Trophoblast cell (in vitro differentiated cells and primary cell): ENCODE data around the gene STX17.

Experiments used
- DNase-seq, 2 donors: peaks; one replicate each; pipeline ENCODE4 v3.0.0-alpha.2; 2016
- H2AFZ ChIP-seq: 2 replicates; pipeline ENCODE4 v1.6.1; 2013; ENCODE audit warnings: low read length, moderate library complexity, mild to moderate bottlenecking; ENCODE audit not compliant: insufficient read depth, poor library complexity
- H2AK5ac ChIP-seq: 2 replicates; pipeline ENCODE4 v1.6.1; 2013; ENCODE audit warnings: mild to moderate bottlenecking, low read length
- H2BK120ac ChIP-seq: 2 replicates; pipeline ENCODE4 v1.6.1; 2013; ENCODE audit warnings: low read length, mild to moderate bottlenecking, moderate library complexity; ENCODE audit not compliant: insufficient read depth, poor library complexity
- H2BK12ac ChIP-seq: 2 replicates; pipeline ENCODE4 v1.6.1; 2013; ENCODE audit warnings: mild to moderate bottlenecking, low read length, moderate library complexity
- H2BK5ac ChIP-seq: 2 replicates; pipeline ENCODE4 v1.6.1; 2013; ENCODE audit warnings: low read length, low read depth, moderate library complexity, mild to moderate bottlenecking; ENCODE audit not compliant: poor library complexity
- H3K14ac ChIP-seq: 2 replicates; pipeline ENCODE4 v1.6.1; 2013; ENCODE audit warnings: mild to moderate bottlenecking, low read length
- H3K18ac ChIP-seq: 2 replicates; pipeline ENCODE4 v1.6.1; 2013; ENCODE audit warnings: mild to moderate bottlenecking, low read length
- H3K23ac ChIP-seq: 2 replicates; pipeline ENCODE4 v1.6.1; 2013; ENCODE audit warnings: low read length
- H3K27ac ChIP-seq: 2 replicates; pipeline ENCODE4 v1.5.1; 2013; ENCODE audit warnings: low read depth, mild to moderate bottlenecking, inconsistent platforms, low read length, moderate library complexity
- H3K27me3 ChIP-seq: 2 replicates; pipeline ENCODE4 v1.6.1; 2013; ENCODE audit warnings: inconsistent platforms, mild to moderate bottlenecking, low read length, moderate library complexity; ENCODE audit not compliant: insufficient read depth
- H3K36me3 ChIP-seq, 2 experiments: 1 replicate in 1 of 2; 2 replicates in 1 of 2; pipeline ENCODE4 v1.6.1; 2013; ENCODE audit warnings: low read length in 2 of 2, mild to moderate bottlenecking in 2 of 2, moderate library complexity in 1 of 2; ENCODE audit not compliant: insufficient read depth in 2 of 2, control insufficient read depth in 1 of 2
- H3K4ac ChIP-seq: 2 replicates; pipeline ENCODE4 v1.6.1; 2013; ENCODE audit warnings: low read depth, mild to moderate bottlenecking, low read length, moderate library complexity
- H3K4me1 ChIP-seq, 2 experiments: 1 replicate in 1 of 2; 2 replicates in 1 of 2; pipeline ENCODE4 v1.6.1; 2013; ENCODE audit warnings: low read length in 2 of 2, mild to moderate bottlenecking in 2 of 2, moderate library complexity in 1 of 2; ENCODE audit not compliant: insufficient read depth in 2 of 2, control insufficient read depth in 1 of 2
- H3K4me2 ChIP-seq: 2 replicates; pipeline ENCODE4 v1.6.1; 2013; ENCODE audit warnings: inconsistent platforms, mild to moderate bottlenecking, low read length, moderate library complexity
- H3K4me3 ChIP-seq: 2 replicates; pipeline ENCODE4 v1.5.1; 2013; ENCODE audit warnings: mild to moderate bottlenecking, low read depth, low read length, inconsistent platforms
- H3K79me1 ChIP-seq: one replicate; pipeline ENCODE4 v1.6.1; 2013; ENCODE audit warnings: low read length
- H3K79me2 ChIP-seq: 2 replicates; pipeline ENCODE4 v1.6.1; 2013; ENCODE audit warnings: low read length, mild to moderate bottlenecking; ENCODE audit not compliant: control insufficient read depth, insufficient read depth, poor library complexity
- H3K9ac ChIP-seq: 2 replicates; pipeline ENCODE4 v1.6.1; 2013; ENCODE audit warnings: mild to moderate bottlenecking, low read length
- H3K9me3 ChIP-seq: 2 replicates; pipeline ENCODE4 v1.6.1; 2013; ENCODE audit warnings: low read depth, mild to moderate bottlenecking, control low read depth, inconsistent platforms, low read length; ENCODE audit not compliant: insufficient read depth
- H4K12ac ChIP-seq: 2 replicates; pipeline ENCODE4 v1.6.1; 2013; ENCODE audit warnings: low read depth, mild to moderate bottlenecking, low read length, moderate library complexity
- H4K8ac ChIP-seq: 2 replicates; pipeline ENCODE4 v1.6.1; 2013; ENCODE audit warnings: low read depth, mild to moderate bottlenecking, low read length, moderate library complexity
- H4K91ac ChIP-seq: one replicate; pipeline ENCODE4 v1.6.1; 2013; ENCODE audit warnings: low read depth, mild to moderate bottlenecking, low read length, moderate library complexity
- WGBS: extraction: QIAGEN DNeasy Blood & Tissue Kit; methylation state at CpG from one replicate; pipeline ENCODE4 v1.1.7; 2013; ENCODE audit warnings: missing lambda C conversion rate; ENCODE audit not compliant: insufficient read length, insufficient coverage; ENCODE audit errors: extremely low coverage; 5-methylcytosine and 5-hydroxymethylcytosine counted together

STX17 gene

DNA sequence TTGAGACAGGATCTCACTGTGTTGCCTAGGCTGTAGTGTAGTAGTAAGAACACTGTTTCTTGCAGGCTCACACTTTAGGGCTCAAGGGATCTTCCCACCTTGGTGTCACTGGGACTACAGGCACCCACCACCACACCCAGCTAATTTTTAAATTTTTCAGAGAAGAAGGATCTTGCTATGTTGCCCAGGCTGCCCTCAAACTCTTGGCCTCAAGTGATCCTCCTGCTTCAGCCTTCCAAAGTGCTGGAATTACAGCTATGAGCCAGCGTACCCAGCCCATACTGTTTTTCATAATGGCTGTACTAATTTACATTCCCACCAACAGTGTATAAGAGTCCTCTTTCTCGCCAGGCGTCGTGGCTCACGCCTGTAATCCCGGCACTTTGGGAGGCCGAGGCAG is 5.1 kb downstream of the STX17 start:
- Histone ChIP-seq H4K8ac (no peak overlapping the region), H3K4me2 (no peak overlapping the region), H3K4me1 (no peaks in the 10 kb centered on the region), H2BK5ac (no peak overlapping the region), H2AFZ (no peak overlapping the region), H2AK5ac (no peak overlapping the region), H3K14ac (no peak overlapping the region), H3K27me3 (no peaks in the 10 kb centered on the region), H3K4me3 (no peak overlapping the region), H3K18ac (no peak overlapping the region), H3K36me3 (peaks cover 4 to 5% of the 10 kb centered on the region in 2 experiments), H3K79me1 (peaks cover 6% of the 10 kb centered on the region), H4K12ac (no peak overlapping the region), H3K9me3 (no peaks in the 10 kb centered on the region), H4K91ac (no peak overlapping the region), H3K4ac (no peak overlapping the region), H3K23ac (no peak overlapping the region), H2BK120ac (no peak overlapping the region), H3K27ac (no peak overlapping the region), H3K79me2 (peaks cover 7% of the 10 kb centered on the region), H2BK12ac (no peak overlapping the region), H3K9ac (no peak overlapping the region)
- no CpG with 5 or more reads among the region's 7 CpGs for WGBS
- no peak for DNase-seq

DNA sequence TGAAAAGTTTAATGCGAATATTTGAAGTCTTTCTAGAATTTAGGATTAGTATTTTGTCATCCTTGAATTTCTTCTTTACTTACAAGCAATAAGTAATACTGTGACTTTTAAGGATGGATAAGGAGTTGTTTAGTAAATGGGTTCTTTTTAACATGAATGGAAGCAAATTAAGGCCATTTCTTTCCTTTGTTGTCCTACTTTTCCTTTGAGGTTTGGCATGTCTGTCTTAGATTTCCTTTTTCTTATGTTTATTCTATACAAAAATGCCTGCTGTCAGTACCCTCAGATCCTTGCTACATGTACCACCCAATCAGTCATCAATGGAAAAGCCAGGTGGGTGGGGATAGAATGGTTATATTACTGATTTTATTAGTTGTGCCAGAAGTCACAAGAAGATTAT is 10.2 kb downstream of the STX17 start:
- Histone ChIP-seq H2BK5ac (no peak overlapping the region), H3K79me1 (no peaks in the 10 kb centered on the region), H4K8ac (no peak overlapping the region), H2AK5ac (no peak overlapping the region), H4K12ac (no peak overlapping the region), H3K14ac (no peak overlapping the region), H3K4ac (no peak overlapping the region), H3K18ac (no peak overlapping the region), H3K27ac (no peak overlapping the region), H3K27me3 (no peaks in the 10 kb centered on the region), H3K4me3 (no peak overlapping the region), H2BK120ac (no peak overlapping the region), H3K9ac (no peak overlapping the region), H3K79me2 (no peaks in the 10 kb centered on the region), H3K9me3 (no peaks in the 10 kb centered on the region), H3K36me3 (peaks cover 2 to 4% of the 10 kb centered on the region in 2 experiments), H2BK12ac (no peak overlapping the region), H2AFZ (no peak overlapping the region), H4K91ac (no peak overlapping the region), H3K4me1 (no peaks in the 10 kb centered on the region), H3K23ac (no peak overlapping the region), H3K4me2 (no peak overlapping the region)
- no CpG with 5 or more reads among the region's 1 CpG for WGBS
- no peak for DNase-seq

DNA sequence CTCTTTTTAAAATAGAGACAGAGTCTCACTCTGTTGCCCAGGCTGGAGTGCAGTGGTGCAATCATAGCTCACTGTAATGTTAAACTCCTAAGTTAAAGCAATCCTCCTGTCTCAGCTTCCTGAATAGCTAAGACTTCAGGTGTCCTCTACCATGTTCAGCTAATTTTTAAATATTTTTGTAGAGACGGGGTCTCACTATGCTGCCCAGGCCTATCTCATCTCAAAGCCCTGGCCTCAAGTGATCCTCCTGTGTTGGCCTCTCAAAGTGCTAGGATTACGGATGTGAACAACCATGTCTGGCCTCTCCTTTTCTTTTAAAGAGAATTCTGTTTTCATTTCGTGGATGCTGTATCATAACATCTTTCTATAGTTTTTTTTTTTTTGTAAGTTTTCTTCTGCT is 11.7 kb downstream of the STX17 start:
- no peaks in the 10 kb centered on the region for H3K4me1 ChIP-seq

DNA sequence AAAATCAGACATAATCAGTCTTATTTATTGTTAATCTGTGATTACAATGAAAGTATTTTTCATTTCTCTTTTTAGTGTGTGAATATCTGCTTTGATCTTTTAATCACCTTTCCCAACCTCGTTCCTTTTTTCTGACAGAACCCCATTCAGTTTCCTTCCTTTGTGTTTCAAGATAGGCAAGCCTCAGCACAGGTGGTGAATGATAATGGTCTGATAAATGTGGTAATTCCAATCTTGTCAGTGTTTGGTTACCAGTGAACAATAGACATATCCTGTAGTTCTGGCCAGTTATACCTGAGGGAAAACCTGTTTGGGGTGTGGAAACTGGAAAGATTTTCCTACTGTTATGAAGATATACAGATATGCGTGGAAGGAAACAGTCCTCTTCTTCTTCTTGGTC is 13.5 kb downstream of the STX17 start:
- Histone ChIP-seq H4K12ac (no peak overlapping the region), H3K36me3 (peaks cover 6 to 13% of the 10 kb centered on the region in 2 experiments), H2BK12ac (no peak overlapping the region), H2BK5ac (no peak overlapping the region), H3K4me1 (no peaks in the 10 kb centered on the region), H4K91ac (no peak overlapping the region), H4K8ac (no peak overlapping the region), H3K14ac (no peak overlapping the region), H3K27me3 (no peaks in the 10 kb centered on the region), H2AFZ (no peak overlapping the region), H3K79me2 (no peaks in the 10 kb centered on the region), H3K18ac (no peak overlapping the region), H3K4me2 (no peak overlapping the region), H2BK120ac (no peak overlapping the region), H3K9me3 (no peaks in the 10 kb centered on the region), H3K9ac (no peak overlapping the region), H3K4ac (no peak overlapping the region), H2AK5ac (no peak overlapping the region), H3K27ac (no peak overlapping the region), H3K4me3 (no peak overlapping the region), H3K23ac (no peak overlapping the region), H3K79me1 (no peaks in the 10 kb centered on the region)
- no peak for DNase-seq
- no CpG with 5 or more reads among the region's 2 CpGs for WGBS

More for the DNA sequence above, 11.7 kb downstream of the STX17 start:
- Histone ChIP-seq H2AK5ac (no peak overlapping the region), H3K23ac (no peak overlapping the region), H3K18ac (no peak overlapping the region), H2BK120ac (no peak overlapping the region), H3K79me1 (no peaks in the 10 kb centered on the region), H3K27me3 (no peaks in the 10 kb centered on the region), H3K79me2 (no peaks in the 10 kb centered on the region), H3K9ac (no peak overlapping the region), H3K4ac (no peak overlapping the region), H3K4me3 (no peak overlapping the region), H3K14ac (no peak overlapping the region), H2AFZ (no peak overlapping the region), H4K91ac (no peak overlapping the region), H2BK12ac (no peak overlapping the region), H4K12ac (no peak overlapping the region), H2BK5ac (no peak overlapping the region), H4K8ac (no peak overlapping the region), H3K27ac (no peak overlapping the region), H3K4me2 (no peak overlapping the region), H3K9me3 (no peaks in the 10 kb centered on the region), H3K36me3 (peaks cover 6 to 9% of the 10 kb centered on the region in 2 experiments)
- no CpG with 5 or more reads among the region's 3 CpGs for WGBS
- no peak for DNase-seq
